GM19455 (cell line): ENCODE results near the gene HSD17B8.

Experiments used
- ATAC-seq: cut with Tn5 transposase; IDR thresholded peaks from one replicate; pipeline ENCODE4 v1.9.1; 2021; ENCODE audit not compliant: unreplicated experiment

The HSD17B8 gene

DNA sequence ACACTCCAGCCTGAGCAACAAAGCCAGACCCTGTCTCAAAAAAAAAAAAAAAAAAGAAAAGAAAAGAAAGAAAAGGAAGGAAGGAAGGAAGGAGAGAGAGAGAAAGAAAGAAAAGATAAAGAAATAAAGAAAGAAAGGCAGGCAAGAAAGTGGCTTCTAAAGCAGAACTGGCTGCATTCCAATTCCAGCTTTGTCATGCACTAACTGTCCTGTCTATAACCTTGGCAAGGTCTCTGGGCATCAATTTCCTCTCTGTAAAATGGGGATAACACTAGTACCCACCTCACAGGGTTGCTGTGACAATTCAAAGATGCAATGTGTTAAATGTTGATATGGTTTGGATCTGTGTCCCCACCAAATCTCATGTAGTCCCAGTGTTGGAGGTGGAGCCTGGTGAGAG, 31.9 kb downstream of the HSD17B8 start:
- ATAC-seq: no peak

DNA sequence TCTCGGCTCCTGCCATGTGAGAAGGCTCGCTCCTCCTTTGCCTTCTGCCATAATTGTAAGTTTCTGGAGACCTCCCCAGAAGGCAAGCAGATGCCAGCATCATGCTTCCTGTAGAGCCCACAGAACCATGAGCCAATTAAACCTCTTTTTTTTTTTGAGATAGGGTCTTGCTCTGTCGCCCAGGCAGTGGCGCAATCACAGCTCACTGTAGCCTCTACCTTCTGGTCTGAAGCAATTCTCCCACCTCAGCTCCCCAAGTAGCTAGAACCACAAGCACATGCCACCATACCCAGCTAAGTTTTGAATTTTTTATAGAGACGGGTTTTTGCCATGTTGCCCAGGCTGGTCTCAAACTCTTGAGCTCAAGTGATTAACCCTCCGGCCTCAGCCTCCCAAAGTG, 32.4 kb downstream of the HSD17B8 start:
- no peak for ATAC-seq

DNA sequence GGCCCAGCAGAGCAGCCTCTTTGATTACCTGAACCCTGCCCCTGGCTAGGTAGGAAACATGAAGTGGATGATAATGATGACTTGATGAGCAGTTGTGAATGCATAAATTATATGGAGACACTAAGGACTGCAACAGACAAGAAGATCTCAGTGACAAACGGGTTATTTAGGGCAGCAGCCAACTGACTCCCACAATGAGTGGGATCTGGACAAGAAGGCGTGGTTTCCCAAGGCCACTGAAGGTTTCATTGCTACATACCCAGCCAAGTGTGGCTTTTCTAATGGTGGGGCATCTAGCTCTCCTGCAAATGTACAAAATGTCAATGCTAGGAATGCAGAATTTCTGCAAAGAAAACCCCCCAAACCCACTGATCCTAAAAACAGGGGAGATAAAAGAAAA, 33.3 kb downstream of the HSD17B8 start:
- ATAC-seq: no peak

DNA sequence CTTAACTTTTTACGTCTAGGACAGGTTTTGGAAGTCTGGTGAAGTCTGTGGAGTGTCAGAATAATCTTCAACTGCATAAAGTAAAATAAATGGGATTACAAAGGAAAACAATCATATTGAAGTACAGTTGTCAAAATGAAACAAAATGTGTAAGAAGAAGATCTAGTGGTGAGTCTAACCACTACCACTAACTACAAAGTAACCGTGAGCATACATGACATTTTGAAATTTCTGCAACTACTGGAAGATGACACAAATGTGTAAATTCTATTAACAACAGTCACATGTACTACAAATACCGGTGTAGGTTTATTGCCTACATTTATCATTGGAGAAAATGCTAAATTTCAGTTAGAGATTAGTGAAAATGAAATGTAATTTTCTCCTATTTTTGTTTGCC, 37.5 kb downstream of the HSD17B8 start:
- no peak for ATAC-seq

DNA sequence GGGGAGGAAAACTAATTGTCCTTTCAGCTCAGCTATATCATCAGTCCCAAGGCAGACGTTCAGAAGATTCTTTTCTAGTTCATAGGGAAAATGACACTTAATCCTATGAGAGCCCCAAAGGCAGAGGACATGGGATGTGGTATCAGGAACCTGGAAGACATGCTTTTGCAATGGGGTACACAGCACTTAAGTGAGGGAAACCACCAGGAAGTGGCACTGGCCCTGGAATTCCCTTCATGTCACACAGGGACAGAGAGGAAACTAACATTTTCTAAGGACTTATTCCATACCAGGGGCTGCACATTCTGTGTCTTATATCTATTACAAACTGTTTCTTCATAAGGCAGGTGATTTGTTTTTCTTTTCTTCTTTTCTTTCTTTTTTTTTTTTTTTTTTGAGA, 39.0 kb downstream of the HSD17B8 start:
- no peak for ATAC-seq

DNA sequence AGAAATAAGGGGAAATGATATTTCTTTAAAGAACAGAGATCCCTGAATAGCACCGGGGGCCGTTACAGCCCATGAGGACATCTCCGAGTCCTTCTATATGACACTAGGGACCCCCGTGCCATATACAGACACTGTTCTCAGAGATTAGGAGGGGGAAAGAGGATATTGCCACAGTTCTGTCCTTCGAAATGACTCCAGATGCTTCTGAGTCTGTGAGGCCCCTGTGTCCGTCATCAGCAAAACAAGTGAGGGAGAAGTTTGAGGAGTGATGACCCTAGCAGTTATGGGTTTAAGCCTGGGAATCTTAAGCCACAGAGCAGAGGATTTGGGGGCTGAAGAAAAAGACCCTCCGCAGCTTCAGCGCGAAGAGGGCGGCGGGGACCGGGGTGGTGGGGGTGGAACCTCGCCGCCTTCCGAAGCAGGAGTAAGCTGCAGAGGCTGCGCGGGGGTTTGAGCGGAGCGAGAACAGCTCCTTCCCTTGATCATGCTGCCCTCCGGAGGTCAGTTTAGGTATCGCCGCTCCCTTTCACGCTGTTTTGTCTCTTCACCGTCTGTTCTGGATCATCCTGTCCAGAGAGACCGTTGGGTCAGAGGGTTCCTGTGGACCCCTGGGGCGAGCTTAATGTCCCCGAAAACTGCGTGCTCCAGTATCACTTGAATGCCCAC, 43.7 kb downstream of the HSD17B8 start:
- no peak for ATAC-seq

DNA sequence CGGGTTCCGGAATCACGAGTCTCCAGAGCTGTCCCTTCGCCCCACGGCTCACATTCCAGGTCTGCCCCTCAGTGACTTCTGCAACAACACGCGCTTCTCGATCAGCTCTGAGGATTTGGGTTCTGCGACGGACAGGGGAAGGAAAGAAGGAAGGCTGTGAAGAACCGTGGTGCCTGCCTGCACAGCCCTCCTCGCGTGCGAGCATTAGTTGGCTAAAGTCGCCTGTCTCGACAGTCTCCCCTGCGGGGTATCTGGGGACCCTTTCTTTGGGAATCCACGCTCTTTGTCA, 44.1 kb downstream of the HSD17B8 start:
- no peak for ATAC-seq

DNA sequence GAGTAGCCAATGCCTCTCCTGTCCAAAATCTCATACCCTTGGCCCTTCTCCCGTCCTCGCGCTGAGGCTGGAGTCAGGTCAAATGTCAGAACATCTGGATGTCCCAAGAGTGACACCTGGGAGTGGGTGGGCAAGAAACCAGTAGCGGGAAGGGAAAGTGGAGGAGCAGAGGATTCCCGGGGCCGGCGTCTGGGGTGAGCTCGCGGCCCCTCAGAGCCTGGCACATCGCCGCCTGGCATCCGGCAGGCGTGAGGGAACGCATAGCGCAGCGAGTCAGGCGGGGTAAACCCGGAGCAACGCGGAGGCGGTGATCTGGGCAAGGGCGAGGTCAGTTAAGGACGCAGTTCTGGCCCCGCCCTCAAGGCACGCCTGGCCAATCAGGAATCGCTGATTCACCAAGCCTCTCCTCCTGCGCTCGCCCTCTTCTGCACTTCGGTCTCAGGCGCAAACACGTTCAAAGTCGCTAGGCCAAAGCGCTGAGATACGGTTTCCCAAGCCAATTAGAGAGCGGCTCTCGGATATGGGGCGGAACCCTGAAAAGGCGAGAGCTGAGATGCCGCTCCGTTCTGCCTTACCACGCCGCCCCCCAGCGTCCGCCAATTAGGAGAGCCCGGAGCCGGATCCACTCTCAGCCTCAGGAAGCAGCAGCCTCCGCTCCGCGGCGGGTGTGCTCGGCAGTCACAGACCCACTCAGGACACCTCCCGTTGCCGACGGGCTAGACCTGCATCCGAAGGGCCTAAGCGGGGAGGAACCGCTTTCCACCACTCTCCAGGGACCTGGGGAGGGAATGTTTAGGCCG, 44.7 kb downstream of the HSD17B8 start:
- ATAC-seq: peak; percentile 92

DNA sequence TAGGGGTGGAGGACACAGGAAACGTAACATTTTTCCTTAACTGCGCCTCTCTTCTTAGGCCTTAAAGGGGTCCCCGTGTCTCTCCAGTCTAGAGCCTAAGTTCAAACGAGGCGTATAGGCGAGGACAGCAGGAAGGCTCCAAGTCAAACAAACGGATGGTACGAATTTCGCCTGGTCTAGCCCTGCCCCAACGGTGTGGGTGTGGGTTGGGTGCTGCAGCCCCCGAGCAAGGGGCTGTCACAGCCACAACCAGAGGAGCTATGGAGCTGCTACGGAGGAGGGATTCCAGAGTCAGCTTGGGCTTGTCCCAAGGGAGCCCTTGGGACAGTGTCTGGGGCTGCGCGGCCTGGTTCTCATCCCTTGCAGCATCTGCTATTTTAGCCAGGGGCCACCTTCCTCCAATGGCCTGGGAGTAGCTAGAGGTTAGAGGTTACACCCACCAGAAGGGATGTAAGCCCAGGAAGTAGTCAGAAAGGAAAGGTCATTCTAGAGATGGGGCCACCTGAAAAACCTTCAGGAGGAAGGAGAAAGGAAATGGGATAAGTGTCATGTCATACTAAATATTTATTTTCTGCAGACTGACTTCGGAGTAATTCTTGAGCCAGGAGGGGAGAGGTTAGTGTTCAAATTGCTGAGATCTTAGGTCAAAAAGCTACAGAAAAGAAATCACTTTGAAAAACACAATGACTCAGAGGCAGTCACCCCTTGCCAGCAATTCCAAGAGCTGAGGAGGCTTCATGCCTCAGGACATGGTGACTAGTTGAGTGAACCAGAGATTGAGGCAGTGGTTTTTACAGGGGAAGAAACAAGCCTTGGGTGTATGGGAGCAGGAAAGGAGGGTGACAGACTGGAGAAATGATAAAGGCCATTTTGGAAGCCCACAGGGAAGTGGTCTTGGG, 45.5 kb downstream of the HSD17B8 start:
- no peak for ATAC-seq

DNA sequence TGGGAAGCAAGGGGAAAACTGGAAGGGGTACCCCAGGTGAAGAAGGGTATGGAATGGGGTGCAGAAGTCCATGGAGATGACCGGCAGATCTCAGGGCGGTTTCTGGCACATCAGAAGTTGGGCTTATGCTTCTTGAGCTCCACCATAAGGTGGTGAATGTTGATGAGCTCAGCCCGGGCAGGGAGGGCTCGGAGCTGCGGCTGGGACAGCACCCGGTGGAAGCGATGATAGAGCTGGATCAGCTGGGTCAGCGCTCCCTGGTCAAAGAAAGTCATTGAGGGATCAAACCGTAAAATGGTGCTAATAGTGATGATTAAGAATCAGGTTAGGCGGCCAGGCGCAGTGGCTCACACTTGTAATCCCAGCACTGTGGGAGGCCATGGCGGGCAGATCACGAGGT, 46.3 kb downstream of the HSD17B8 start:
- no peak for ATAC-seq

DNA sequence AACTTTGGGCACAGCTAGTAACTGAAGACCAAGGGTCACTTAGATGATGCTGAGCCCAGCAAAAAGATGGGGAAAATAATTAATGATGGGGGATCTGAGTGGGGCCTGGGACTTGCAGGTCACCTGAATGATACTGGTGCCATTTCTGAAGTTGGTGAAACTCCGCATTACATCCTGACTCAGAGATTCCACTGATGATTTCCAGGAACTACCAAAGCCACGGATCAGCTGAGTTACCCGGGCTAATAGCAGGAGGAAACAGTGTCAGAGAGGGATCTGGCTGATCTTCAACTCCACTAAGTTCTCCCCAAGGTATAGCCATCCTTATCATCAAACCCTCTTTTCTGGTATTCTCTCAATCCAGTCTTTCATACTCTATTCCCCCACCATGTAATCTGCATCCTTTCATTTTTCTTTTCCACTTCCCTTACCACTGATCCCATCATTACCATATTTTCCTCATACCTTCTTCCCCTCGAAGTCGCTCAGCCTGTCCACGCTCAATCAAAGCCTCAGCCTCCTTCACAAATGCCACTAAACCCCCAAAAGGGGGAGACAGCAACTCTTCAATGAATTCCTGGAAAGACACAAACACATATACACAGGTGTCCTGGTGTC, 47.0 kb downstream of the HSD17B8 start:
- ATAC-seq: no peak

DNA sequence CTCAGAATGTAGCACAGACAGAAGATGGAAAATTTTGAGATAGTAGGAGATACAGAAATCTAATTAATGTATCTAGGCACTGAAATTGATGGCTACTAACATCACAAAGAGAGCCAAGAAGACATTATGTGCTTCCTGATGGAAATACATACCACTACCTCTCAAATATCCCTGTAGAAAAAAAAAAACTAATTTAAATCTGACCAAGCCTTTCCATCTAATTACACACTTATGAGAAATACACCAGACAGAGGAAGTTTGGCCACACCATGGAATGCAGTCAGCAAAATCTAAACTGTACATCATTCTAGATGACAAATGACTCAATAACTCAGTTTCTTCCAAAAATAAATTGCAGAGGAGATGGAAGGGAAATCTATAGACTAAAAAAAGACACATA, 48.3 kb downstream of the HSD17B8 start:
- ATAC-seq: no peak

DNA sequence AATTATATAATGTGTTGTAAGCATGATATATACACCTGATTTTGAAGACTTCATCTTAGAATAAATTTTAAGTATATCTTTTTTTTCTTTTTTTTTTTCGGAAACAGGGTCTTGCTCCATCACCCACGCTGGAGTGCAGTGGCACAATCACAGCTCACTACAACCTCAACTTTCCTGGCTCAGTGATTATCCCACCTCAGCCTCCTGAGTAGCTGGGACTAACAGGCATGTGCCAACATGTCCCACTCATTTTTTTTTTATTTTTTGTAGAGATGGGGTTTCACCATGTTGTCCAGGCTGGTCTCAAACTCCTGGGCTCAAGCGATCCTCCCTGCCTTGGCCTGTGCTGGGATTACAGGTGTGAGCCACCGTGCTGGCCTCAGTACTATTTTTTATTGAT, 50.1 kb downstream of the HSD17B8 start:
- ATAC-seq: no peak
